Measurements from ENCODE around the gene TULP1.

Gene TULP1

GRCh38 chr6:35512006-35512405 is 690 bp downstream of the TULP1 start:
- H3K4me3 ChIP-seq (ENCODE audit: low read length) = peak overlapping the region; percentile 41
- no peak for TF ChIP-seq CTCF (conservative IDR thresholded peaks at IDR 0.05; ENCODE audit: low read depth, low read length)
- no peak for DNase-seq (ENCODE audit: low read depth)

DNA sequence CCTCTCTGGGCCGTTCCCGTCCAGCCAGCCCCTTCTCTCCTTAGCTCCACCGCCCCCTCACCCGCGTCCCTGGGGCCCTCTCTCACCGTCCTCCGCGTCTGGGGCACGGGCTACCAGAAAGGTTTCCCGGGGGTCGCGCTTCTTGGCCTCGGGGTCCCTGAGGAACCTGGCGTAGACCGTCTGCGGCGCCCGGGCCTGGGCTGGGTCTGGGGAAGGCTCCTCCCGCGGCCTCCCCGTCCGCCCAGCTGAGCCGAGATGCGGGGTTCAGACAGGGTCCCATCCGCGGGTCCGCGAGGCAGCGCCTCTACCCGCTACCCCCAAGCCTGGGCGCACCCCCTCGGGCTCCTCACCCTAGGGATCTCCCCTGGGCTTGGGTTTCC is 1.1 kb downstream of the TULP1 start:
- TF ChIP-seq CTCF (conservative IDR thresholded peaks at IDR 0.05; ENCODE audit: low read depth, low read length) = no peak
- no peak for DNase-seq (ENCODE audit: low read depth)
- H3K4me3 ChIP-seq (ENCODE audit: low read length) = peak overlapping the region; percentile 41

GRCh38 chr6:35510916-35511561 is 1.7 kb downstream of the TULP1 start:
- H3K4me3 ChIP-seq (ENCODE audit: low read length) = peak overlapping the region; percentile 41
- DNase-seq (ENCODE audit: low read depth) = no peak
- no peak for TF ChIP-seq CTCF (conservative IDR thresholded peaks at IDR 0.05; ENCODE audit: low read depth, low read length)

DNA sequence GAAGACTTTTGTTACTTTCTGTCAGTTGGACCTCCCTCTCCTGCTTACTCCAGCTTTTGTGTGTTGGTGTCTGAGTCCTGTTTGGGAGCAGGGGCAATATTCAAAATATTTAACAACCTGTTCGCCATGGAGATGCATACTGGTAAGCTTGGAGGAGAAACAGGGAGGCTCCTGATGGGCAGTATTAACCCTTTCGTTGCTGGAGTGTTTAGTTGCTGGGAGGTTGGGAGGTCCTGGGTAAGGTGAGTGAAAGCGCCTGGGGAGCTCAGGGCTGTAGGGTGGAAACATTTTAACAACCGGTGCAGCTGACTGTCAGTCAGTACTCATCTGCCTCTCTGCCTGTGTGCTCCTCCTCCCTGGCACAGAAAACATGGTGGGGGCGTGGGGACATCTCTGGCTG is 4.2 kb downstream of the TULP1 start:
- no peak for TF ChIP-seq CTCF (conservative IDR thresholded peaks at IDR 0.05; ENCODE audit: low read depth, low read length)
- DNase-seq (ENCODE audit: low read depth) = no peak
- H3K4me3 ChIP-seq (ENCODE audit: low read length) = no peak overlapping the region

DNA sequence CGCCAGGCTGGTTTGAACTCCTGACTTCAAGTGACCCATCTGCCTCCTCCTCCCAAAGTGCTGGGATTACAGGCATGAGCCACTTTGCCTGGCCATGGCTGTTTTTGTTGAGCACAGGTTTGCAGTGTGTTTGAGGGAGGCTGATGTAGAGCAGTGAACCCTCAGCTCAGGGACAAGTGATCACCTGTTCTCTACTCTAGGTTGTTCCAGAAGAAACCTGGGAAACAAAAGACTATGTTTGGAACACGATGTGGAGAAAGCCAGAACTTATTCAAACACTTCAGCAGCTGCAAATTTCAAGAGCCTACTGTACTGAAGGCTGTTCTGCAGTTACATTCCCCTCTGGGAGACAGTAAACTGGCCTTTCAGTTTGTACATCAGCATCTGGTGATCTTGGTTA is 4.7 kb downstream of the TULP1 start:
- H3K4me3 ChIP-seq (ENCODE audit: low read length) = no peak overlapping the region
- TF ChIP-seq CTCF (conservative IDR thresholded peaks at IDR 0.05; ENCODE audit: low read depth, low read length) = no peak
- DNase-seq (ENCODE audit: low read depth) = no peak

DNA sequence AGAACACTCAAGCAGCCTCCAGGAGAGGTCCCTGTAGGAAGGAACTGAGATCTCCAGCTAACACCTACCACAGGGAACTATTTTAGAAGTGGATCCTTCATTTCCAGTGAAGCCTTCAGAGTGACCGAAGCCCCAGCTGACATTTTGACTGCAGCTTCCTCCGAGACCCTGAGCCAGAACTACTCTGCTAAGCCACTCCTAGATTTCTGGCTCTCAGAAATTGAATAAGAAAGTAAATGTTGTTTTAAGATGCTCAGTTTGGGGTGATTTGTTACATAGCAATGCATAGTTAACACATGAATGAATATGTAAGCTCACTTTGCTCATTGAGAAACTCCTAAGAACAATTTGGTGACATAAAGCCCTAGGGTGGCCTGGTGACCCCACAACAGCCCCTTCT is 5.5 kb downstream of the TULP1 start:
- DNase-seq (ENCODE audit: low read depth) = no peak
- no peak for TF ChIP-seq CTCF (conservative IDR thresholded peaks at IDR 0.05; ENCODE audit: low read depth, low read length)
- H3K4me3 ChIP-seq (ENCODE audit: low read length) = no peak overlapping the region

- TF ChIP-seq CTCF (conservative IDR thresholded peaks at IDR 0.05; ENCODE audit: low read depth, low read length) = no peak
- DNase-seq (ENCODE audit: low read depth) = no peak
- no peak overlapping the region for H3K4me3 ChIP-seq (ENCODE audit: low read length)
Measured at GRCh38 chr6:35506536-35506935, 6.2 kb downstream of the TULP1 start.

Data from retinal pigment epithelial cell (primary cell).